Spleen (tissue), 7 donors: ENCODE results near the gene DPF3.

Experiments
- POLR2A ChIP-seq, 3 donors: fragments of 450-650 bp; IDR thresholded peaks; one replicate each; pipeline ENCODE4 v1.5.1; 2017; ENCODE audit warnings: antibody characterized with exemption in 3 of 3, mild to moderate bottlenecking in 1 of 3
- POLR2AphosphoS5 ChIP-seq, 3 donors: sonication (generic); formaldehyde crosslinking; IDR thresholded peaks; one replicate each; pipeline ENCODE4 v1.5.1; 2017; ENCODE audit warnings: antibody characterized with exemption in 3 of 3
- TF ChIP-seq, protein P1 (sequence below), 11 experiments: fragments of 200-600 bp in 7 of 11; fragments of 450-650 bp in 4 of 11; sonication (generic) in 4 of 11; IDR thresholded peaks in 8 of 11; conservative IDR thresholded peaks in 3 of 11; 1 replicate in 7 of 11; 2 replicates in 4 of 11; pipeline versions ENCODE4 v1.4.0 to v1.8.0; 2016 to 2021; ENCODE audit warnings: antibody characterized with exemption in 11 of 11, inconsistent platforms in 4 of 11, mild to moderate bottlenecking in 1 of 11
- donor health status: DM: no; HTN: no; CAD: no; lungs with moderate emphysema.
- donor health status: DM: no; HTN: no; CAD: no.
- donor health status: DM: no; HTN: no; CAD: no.

DNA sequence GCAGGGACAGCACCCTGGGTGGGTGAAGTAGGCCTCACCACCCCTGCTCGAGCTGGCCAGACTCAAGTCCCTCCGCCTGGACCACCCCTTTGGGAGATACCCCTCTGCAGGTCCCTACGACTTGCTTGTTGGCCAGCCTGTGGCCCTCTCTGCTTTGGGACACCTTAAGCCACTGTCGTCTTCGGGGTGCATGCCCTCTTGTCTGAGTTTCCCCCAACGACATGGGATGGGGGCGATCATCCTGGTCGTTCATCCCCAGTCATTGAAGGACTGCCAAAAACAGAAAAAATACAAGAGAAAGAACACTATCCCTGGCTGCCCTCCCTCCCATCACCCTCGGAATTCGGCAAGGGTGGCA, 151.1 kb downstream of the DPF3 start:
- TF ChIP-seq POLR2A (IDR thresholded peaks at IDR 0.05) (no peak), POLR2AphosphoS5 (IDR thresholded peaks at IDR 0.05) (no peak)
- TF ChIP-seq, protein P1, sequence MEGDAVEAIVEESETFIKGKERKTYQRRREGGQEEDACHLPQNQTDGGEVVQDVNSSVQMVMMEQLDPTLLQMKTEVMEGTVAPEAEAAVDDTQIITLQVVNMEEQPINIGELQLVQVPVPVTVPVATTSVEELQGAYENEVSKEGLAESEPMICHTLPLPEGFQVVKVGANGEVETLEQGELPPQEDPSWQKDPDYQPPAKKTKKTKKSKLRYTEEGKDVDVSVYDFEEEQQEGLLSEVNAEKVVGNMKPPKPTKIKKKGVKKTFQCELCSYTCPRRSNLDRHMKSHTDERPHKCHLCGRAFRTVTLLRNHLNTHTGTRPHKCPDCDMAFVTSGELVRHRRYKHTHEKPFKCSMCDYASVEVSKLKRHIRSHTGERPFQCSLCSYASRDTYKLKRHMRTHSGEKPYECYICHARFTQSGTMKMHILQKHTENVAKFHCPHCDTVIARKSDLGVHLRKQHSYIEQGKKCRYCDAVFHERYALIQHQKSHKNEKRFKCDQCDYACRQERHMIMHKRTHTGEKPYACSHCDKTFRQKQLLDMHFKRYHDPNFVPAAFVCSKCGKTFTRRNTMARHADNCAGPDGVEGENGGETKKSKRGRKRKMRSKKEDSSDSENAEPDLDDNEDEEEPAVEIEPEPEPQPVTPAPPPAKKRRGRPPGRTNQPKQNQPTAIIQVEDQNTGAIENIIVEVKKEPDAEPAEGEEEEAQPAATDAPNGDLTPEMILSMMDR (IDR thresholded peaks at IDR 0.05 in 8 of 11, conservative IDR thresholded peaks at IDR 0.05 in 3 of 11), result no peak
